CD14-positive monocyte (primary cell): ENCODE measurements around the gene MYOM3. TPM values are rescaled to one million over a fixed set of nuclear protein-coding genes. Genes with fewer than 3 reads are reported as not detected.

Source experiments
- DNase-seq, 3 donors: peaks; one replicate each; pipeline ENCODE4 v3.0.0-alpha.2; 2011 to 2022
- H2AFZ ChIP-seq: 2 replicates; pipeline ENCODE4 v1.6.0; 2012; ENCODE audit warnings: mild to moderate bottlenecking, low read depth, low read length, inconsistent platforms; ENCODE audit not compliant: insufficient read depth, poor library complexity, severe bottlenecking
- H3K27ac ChIP-seq, 2 donors: 1 replicate in 1 of 2; 2 replicates in 1 of 2; pipeline ENCODE4 v1.5.1; 2012 to 2013; ENCODE audit warnings: low read length in 2 of 2, control low read depth in 1 of 2, inconsistent platforms in 1 of 2, low read depth in 1 of 2, mild to moderate bottlenecking in 1 of 2
- H3K27me3 ChIP-seq, 2 donors: one replicate each; pipeline versions ENCODE4 v1.6.0 to v1.6.1; 2011 to 2013; ENCODE audit warnings: low read length in 2 of 2; ENCODE audit not compliant: control insufficient read depth in 2 of 2, insufficient read depth in 2 of 2
- H3K36me3 ChIP-seq, 2 donors: replicated peaks in 1 of 2; 1 replicate in 1 of 2; 2 replicates in 1 of 2; pipeline versions ENCODE4 v1.5.1 to v1.6.1; 2012 to 2013; ENCODE audit warnings: low read length in 2 of 2, control low read depth in 1 of 2, inconsistent platforms in 1 of 2, mild to moderate bottlenecking in 1 of 2; ENCODE audit not compliant: insufficient read depth in 2 of 2, control insufficient read depth in 1 of 2
- H3K4me1 ChIP-seq, 2 donors: 1 replicate in 1 of 2; 2 replicates in 1 of 2; pipeline versions ENCODE4 v1.5.1 to v1.6.1; 2012 to 2013; ENCODE audit warnings: low read length in 2 of 2, control low read depth in 1 of 2, inconsistent platforms in 1 of 2, mild to moderate bottlenecking in 1 of 2, moderate library complexity in 1 of 2; ENCODE audit not compliant: insufficient read depth in 2 of 2, control insufficient read depth in 1 of 2
- H3K4me2 ChIP-seq: replicated peaks from 2 replicates; pipeline ENCODE3; 2012; ENCODE audit warnings: low read length, moderate library complexity, mild to moderate bottlenecking; ENCODE audit not compliant: poor library complexity, severe bottlenecking; ENCODE audit errors: extremely low read depth
- H3K4me3 ChIP-seq, 3 experiments: fragments of 200-600 bp in 1 of 3; sonication (generic) in 1 of 3; replicated peaks in 1 of 3; 1 replicate in 2 of 3; 2 replicates in 1 of 3; pipeline ENCODE4 v1.5.1; 2011 to 2013; ENCODE audit warnings: low read length in 3 of 3, mild to moderate bottlenecking in 3 of 3, control low read depth in 2 of 3, low read depth in 2 of 3, inconsistent platforms in 1 of 3, moderate library complexity in 1 of 3
- H3K79me2 ChIP-seq: 2 replicates; pipeline ENCODE4 v1.6.0; 2012; ENCODE audit warnings: mild to moderate bottlenecking, control low read depth, inconsistent platforms, low read length, moderate library complexity; ENCODE audit not compliant: insufficient read depth
- H3K9ac ChIP-seq: 2 replicates; pipeline ENCODE4 v1.6.0; 2017; ENCODE audit warnings: low read length, mild to moderate bottlenecking; ENCODE audit not compliant: insufficient read depth, poor library complexity, severe bottlenecking
- H3K9me3 ChIP-seq, 2 donors: replicated peaks in 1 of 2; 1 replicate in 1 of 2; 2 replicates in 1 of 2; pipeline versions ENCODE4 v1.5.1 to v1.6.1; 2012 to 2013; ENCODE audit warnings: low read length in 2 of 2, control low read depth in 1 of 2; ENCODE audit not compliant: control insufficient read depth in 1 of 2, insufficient read depth in 1 of 2
- H4K20me1 ChIP-seq: 2 replicates; pipeline ENCODE4 v1.6.0; 2012; ENCODE audit warnings: mild to moderate bottlenecking, low read length, control low read depth, moderate library complexity; ENCODE audit not compliant: insufficient read depth
- H3K27ac Mint-ChIP-seq, 7 donors: one replicate each; pipeline ENCODE4 v1.8.0; 2020; ENCODE audit warnings: mild to moderate bottlenecking in 7 of 7, mixed read lengths in 7 of 7, moderate library complexity in 6 of 7, inconsistent platforms in 2 of 7
- H3K27me3 Mint-ChIP-seq, 3 donors: one replicate each; pipeline ENCODE4 v1.8.0; 2021 to 2022; ENCODE audit warnings: low read depth in 3 of 3, mild to moderate bottlenecking in 3 of 3, mixed read lengths in 3 of 3, moderate library complexity in 3 of 3, inconsistent platforms in 1 of 3
- H3K36me3 Mint-ChIP-seq, 2 donors: one replicate each; pipeline ENCODE4 v1.8.0; 2020; ENCODE audit warnings: mixed read lengths in 2 of 2, inconsistent platforms in 1 of 2, mild to moderate bottlenecking in 1 of 2
- H3K4me1 Mint-ChIP-seq: one replicate; pipeline ENCODE4 v1.8.0; 2020; ENCODE audit warnings: mild to moderate bottlenecking, mixed read lengths
- H3K4me3 Mint-ChIP-seq, 2 donors: one replicate each; pipeline ENCODE4 v1.8.0; 2020; ENCODE audit warnings: mild to moderate bottlenecking in 2 of 2, mixed read lengths in 2 of 2, moderate library complexity in 1 of 2
- H3K9me3 Mint-ChIP-seq, 7 donors: one replicate each; pipeline ENCODE4 v1.8.0; 2020 to 2022; ENCODE audit warnings: mixed read lengths in 7 of 7, mild to moderate bottlenecking in 6 of 7, moderate library complexity in 6 of 7, inconsistent platforms in 2 of 7
- WGBS: methylation state at CpG from one replicate; pipeline ENCODE4 v1.1.5; 2013; ENCODE audit warnings: missing lambda C conversion rate; ENCODE audit not compliant: insufficient coverage; 5-methylcytosine and 5-hydroxymethylcytosine counted together
- intact Hi-C, 2 donors: fragments of 100-400 bp; cut with micrococcal nuclease; formaldehyde crosslinking; loops; one replicate each; pipeline versions ENCODE4 v1.15.0 to v1.15.1; 2023
- polyA plus RNA-seq, 3 donors: library from polyadenylated mRNA; depleted of rRNA in 1 of 3; unstranded in 2 of 3; stranded (reverse) in 1 of 3; fragments of 300-500 nt in 2 of 3; fragments of >200 nt in 1 of 3; fragmentation: Illumina TruSeq in 2 of 3; gene quantifications; 1 replicate in 2 of 3; 2 replicates in 1 of 3; pipeline ENCODE4 v1.2.3, GENCODE V29; 2012 to 2021
- TF ChIP-seq, protein P1 (sequence below): fragments of 200-600 bp; IDR thresholded peaks from one replicate; pipeline ENCODE4 v1.8.0; 2022; ENCODE audit warnings: antibody characterized with exemption, mild to moderate bottlenecking

The MYOM3 gene
- polyA plus RNA-seq, 3 donors: not detected

GRCh38 chr1:24114753-24115152, 2.8 kb upstream of the MYOM3 start:
- Mint-ChIP-seq H3K36me3 (no peaks in the 10 kb centered on the region), H3K9me3 (peaks cover 0 to 2% (median 0%) of the 10 kb centered on the region in 7 donors), H3K27me3 (peaks cover 12 to 32% (median 21%) of the 10 kb centered on the region in 3 donors), H3K27ac (no peak overlapping the region), H3K4me3 (no peak overlapping the region), H3K4me1 (peaks cover 12% of the 10 kb centered on the region)
- Histone ChIP-seq H3K79me2 (no peaks in the 10 kb centered on the region), H3K4me2 (no peak overlapping the region), H3K4me3 (no peak overlapping the region), H2AFZ (no peak overlapping the region), H3K4me1 (no peaks in the 10 kb centered on the region), H3K27me3 (peaks cover 0 to 2% of the 10 kb centered on the region in 2 donors), H3K27ac (no peak overlapping the region), H3K36me3 (no peaks in the 10 kb centered on the region), H3K9ac (no peak overlapping the region), H4K20me1 (no peaks in the 10 kb centered on the region), H3K9me3 (no peaks in the 10 kb centered on the region)
- no peak for DNase-seq
- WGBS: 100% methylated on average over 3 of the region's 6 CpGs
- intact Hi-C loops: no loop called here
- TF ChIP-seq, protein P1, sequence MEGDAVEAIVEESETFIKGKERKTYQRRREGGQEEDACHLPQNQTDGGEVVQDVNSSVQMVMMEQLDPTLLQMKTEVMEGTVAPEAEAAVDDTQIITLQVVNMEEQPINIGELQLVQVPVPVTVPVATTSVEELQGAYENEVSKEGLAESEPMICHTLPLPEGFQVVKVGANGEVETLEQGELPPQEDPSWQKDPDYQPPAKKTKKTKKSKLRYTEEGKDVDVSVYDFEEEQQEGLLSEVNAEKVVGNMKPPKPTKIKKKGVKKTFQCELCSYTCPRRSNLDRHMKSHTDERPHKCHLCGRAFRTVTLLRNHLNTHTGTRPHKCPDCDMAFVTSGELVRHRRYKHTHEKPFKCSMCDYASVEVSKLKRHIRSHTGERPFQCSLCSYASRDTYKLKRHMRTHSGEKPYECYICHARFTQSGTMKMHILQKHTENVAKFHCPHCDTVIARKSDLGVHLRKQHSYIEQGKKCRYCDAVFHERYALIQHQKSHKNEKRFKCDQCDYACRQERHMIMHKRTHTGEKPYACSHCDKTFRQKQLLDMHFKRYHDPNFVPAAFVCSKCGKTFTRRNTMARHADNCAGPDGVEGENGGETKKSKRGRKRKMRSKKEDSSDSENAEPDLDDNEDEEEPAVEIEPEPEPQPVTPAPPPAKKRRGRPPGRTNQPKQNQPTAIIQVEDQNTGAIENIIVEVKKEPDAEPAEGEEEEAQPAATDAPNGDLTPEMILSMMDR: no peak

- peaks cover 0 to 2% of the 10 kb centered on the region in 2 donors for H3K27me3 ChIP-seq
- H3K9me3 ChIP-seq: no peaks in the 10 kb centered on the region
- no peak overlapping the region for H3K9ac ChIP-seq
- no peaks in the 10 kb centered on the region for H3K79me2 ChIP-seq
- DNase-seq: no peak
- H3K4me3 Mint-ChIP-seq: no peak overlapping the region
- H4K20me1 ChIP-seq: no peaks in the 10 kb centered on the region
- H3K27ac ChIP-seq: no peak overlapping the region
- peaks cover 0 to 2% (median 0%) of the 10 kb centered on the region in 7 donors for H3K9me3 Mint-ChIP-seq
- no peak overlapping the region for H3K4me3 ChIP-seq
- H3K4me1 ChIP-seq: no peaks in the 10 kb centered on the region
- peaks cover 12% of the 10 kb centered on the region for H3K4me1 Mint-ChIP-seq
- no peak overlapping the region for H3K27ac Mint-ChIP-seq
- peaks cover 12 to 32% (median 21%) of the 10 kb centered on the region in 3 donors for H3K27me3 Mint-ChIP-seq
- intact Hi-C loops: no loop called here
- H3K36me3 Mint-ChIP-seq: no peaks in the 10 kb centered on the region
- WGBS: 80% methylated on average over 3 of the region's 6 CpGs
- TF ChIP-seq, protein P1: no peak
- no peak overlapping the region for H3K4me2 ChIP-seq
- no peaks in the 10 kb centered on the region for H3K36me3 ChIP-seq
- H2AFZ ChIP-seq: no peak overlapping the region
Observed at GRCh38 chr1:24113641-24114033, 1.7 kb upstream of the MYOM3 start.
